Measurements from ENCODE around the gene CTDP1. TPM values are rescaled to one million over a fixed set of nuclear protein-coding genes. Genes with fewer than 3 reads are reported as not detected.

The CTDP1 gene
- total RNA-seq, 2 experiments from 2014 or later, result 11.9 to 15.4 TPM

GRCh38 chr18:79753391-79753851 lies 73.8 kb downstream of the CTDP1 start:
- CTCF ChIA-PET (ENCODE audit: unreplicated experiment), result no interaction called here
- BruUV-seq (replicated peaks), result no TSS peak

DNA sequence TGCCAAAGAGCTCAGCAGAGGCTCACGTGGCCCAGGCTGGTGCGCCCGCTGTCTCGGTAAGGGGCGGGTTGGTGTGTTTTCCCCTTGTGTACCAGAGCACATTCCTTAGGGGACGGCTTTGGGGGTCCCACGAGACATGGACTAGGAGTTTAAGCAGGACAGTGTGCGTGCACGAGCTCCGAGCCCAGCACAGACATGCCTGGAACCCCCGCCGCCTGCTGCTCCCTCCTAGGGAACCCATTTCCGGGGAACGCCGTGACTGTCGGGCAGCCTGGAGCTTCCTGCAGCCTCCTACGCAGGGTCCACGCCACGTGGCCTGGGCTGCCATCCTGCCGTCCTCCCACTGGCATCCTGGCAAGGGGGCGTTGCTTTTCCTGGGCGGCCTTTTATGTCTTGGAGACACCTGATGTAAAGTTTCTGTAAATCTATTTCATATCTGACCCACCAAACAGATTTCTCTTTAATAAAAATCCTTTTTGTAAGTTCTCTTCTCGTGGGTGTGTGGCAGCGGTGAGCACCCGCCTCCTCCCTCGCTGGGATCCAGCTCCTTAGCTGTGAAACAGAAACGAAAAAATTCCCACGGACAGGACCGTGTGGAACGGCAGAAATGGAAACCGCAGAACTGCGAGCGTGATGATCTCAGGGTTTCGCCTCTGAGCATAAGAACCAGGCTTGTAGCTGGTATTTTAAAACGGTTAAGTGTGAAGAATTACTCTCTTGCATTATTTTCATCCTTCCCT lies 74.6 kb downstream of the CTDP1 start:
- intact Hi-C loops (cut with micrococcal nuclease; ENCODE audit: unreplicated experiment), result no loop called here
- no peaks in the 10 kb centered on the region for H3K4me1 ChIP-seq (ENCODE audit: insufficient read depth, low read length, poor library complexity, severe bottlenecking)
- no peaks in the 10 kb centered on the region for H4K20me1 ChIP-seq (ENCODE audit: insufficient read depth, low read length)
- CTCF ChIA-PET (ENCODE audit: unreplicated experiment), result no interaction called here
- H3K9me3 ChIP-seq (ENCODE audit: low read length), result no peaks in the 10 kb centered on the region
- no peaks in the 10 kb centered on the region; the same call in 1 of the 2 replicates for H3K36me3 ChIP-seq (ENCODE audit: insufficient read depth, low read length)
- no peaks in the 10 kb centered on the region for H3K79me2 ChIP-seq (ENCODE audit: insufficient read depth, low read depth, low read length)
- H3K4me2 ChIP-seq (ENCODE audit: low read length), result no peak overlapping the region
- no peak overlapping the region for H3K4me3 ChIP-seq (ENCODE audit: low read depth, low read length, poor library complexity, severe bottlenecking)
- H2AFZ ChIP-seq (ENCODE audit: low read length), result no peak overlapping the region
- no peak for DNase-seq (ENCODE audit: low spot score)
- H3K9me2 ChIP-seq (ENCODE audit: insufficient read depth, low read length), result no peaks in the 10 kb centered on the region
- BruUV-seq (replicated peaks), result no TSS peak
- no peak overlapping the region for H3K27ac ChIP-seq (ENCODE audit: low read depth, low read length, poor library complexity, severe bottlenecking)
- POLR2A ChIA-PET, result no interaction called here
- no peak for TF ChIP-seq EZH2phosphoT487 (IDR thresholded peaks at IDR 0.05; ENCODE audit: borderline replicate concordance, low read depth, low read length)
- TF ChIP-seq, protein P1, sequence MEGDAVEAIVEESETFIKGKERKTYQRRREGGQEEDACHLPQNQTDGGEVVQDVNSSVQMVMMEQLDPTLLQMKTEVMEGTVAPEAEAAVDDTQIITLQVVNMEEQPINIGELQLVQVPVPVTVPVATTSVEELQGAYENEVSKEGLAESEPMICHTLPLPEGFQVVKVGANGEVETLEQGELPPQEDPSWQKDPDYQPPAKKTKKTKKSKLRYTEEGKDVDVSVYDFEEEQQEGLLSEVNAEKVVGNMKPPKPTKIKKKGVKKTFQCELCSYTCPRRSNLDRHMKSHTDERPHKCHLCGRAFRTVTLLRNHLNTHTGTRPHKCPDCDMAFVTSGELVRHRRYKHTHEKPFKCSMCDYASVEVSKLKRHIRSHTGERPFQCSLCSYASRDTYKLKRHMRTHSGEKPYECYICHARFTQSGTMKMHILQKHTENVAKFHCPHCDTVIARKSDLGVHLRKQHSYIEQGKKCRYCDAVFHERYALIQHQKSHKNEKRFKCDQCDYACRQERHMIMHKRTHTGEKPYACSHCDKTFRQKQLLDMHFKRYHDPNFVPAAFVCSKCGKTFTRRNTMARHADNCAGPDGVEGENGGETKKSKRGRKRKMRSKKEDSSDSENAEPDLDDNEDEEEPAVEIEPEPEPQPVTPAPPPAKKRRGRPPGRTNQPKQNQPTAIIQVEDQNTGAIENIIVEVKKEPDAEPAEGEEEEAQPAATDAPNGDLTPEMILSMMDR (conservative IDR thresholded peaks at IDR 0.05; ENCODE audit: low read length), result no peak

More at GRCh38 chr18:79753391-79753851, 73.8 kb downstream of the CTDP1 start:
- H4K20me1 ChIP-seq (ENCODE audit: insufficient read depth, low read length), result no peaks in the 10 kb centered on the region
- no peak overlapping the region for H3K4me3 ChIP-seq (ENCODE audit: low read depth, low read length, poor library complexity, severe bottlenecking)
- no peaks in the 10 kb centered on the region for H3K9me2 ChIP-seq (ENCODE audit: insufficient read depth, low read length)
- intact Hi-C loops (cut with micrococcal nuclease; ENCODE audit: unreplicated experiment), result no loop called here
- no peak overlapping the region for H2AFZ ChIP-seq (ENCODE audit: low read length)
- H3K79me2 ChIP-seq (ENCODE audit: insufficient read depth, low read depth, low read length), result no peaks in the 10 kb centered on the region
- POLR2A ChIA-PET, result no interaction called here
- DNase-seq (ENCODE audit: low spot score), result no peak
- H3K9me3 ChIP-seq (ENCODE audit: low read length), result no peaks in the 10 kb centered on the region
- H3K4me1 ChIP-seq (ENCODE audit: insufficient read depth, low read length, poor library complexity, severe bottlenecking), result no peaks in the 10 kb centered on the region
- no peak overlapping the region for H3K4me2 ChIP-seq (ENCODE audit: low read length)
- TF ChIP-seq EZH2phosphoT487 (IDR thresholded peaks at IDR 0.05; ENCODE audit: borderline replicate concordance, low read depth, low read length), result no peak
- TF ChIP-seq, protein P1 (conservative IDR thresholded peaks at IDR 0.05; ENCODE audit: low read length), result no peak
- H3K27ac ChIP-seq (ENCODE audit: low read depth, low read length, poor library complexity, severe bottlenecking), result no peak overlapping the region
- H3K36me3 ChIP-seq (ENCODE audit: insufficient read depth, low read length), result no peaks in the 10 kb centered on the region; the same call in 1 of the 2 replicates

DNA sequence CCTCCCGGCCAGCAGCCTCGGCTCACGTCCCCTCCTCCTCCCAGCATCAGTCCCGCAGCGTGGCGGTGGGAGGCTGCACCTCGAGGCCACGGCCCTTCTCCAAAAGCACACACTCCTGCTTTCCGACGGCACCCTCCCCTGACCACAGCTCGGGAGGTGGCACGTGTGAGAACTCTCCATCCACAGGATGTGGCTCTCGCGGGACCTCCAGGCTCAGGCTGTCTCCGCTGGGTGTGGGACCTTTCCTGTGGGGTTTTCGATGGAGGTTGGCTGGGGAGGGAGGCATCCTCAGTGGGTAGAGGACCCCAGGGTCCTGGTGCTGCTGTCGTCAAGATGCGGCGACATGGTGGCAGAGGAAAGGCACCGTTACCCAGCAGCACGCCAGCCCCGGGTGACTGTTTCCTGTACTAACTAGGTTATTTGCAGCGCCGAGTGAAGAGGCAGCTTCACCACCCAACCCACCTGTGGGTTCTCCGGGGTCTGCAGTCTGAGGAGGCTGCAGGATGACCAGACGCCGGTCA lies 75.3 kb downstream of the CTDP1 start:
- POLR2A ChIA-PET, result no interaction called here

More for the DNA sequence above, 75.3 kb downstream of the CTDP1 start:
- H3K4me3 ChIP-seq (ENCODE audit: low read depth, low read length, poor library complexity, severe bottlenecking), result no peak overlapping the region
- TF ChIP-seq, protein P1 (conservative IDR thresholded peaks at IDR 0.05; ENCODE audit: low read length), result no peak
- no peak for TF ChIP-seq EZH2phosphoT487 (IDR thresholded peaks at IDR 0.05; ENCODE audit: borderline replicate concordance, low read depth, low read length)
- no peaks in the 10 kb centered on the region for H3K79me2 ChIP-seq (ENCODE audit: insufficient read depth, low read depth, low read length)
- no peak overlapping the region for H3K27ac ChIP-seq (ENCODE audit: low read depth, low read length, poor library complexity, severe bottlenecking)
- no peaks in the 10 kb centered on the region; the same call in 1 of the 2 replicates for H3K36me3 ChIP-seq (ENCODE audit: insufficient read depth, low read length)
- BruUV-seq (replicated peaks), result no TSS peak
- no peaks in the 10 kb centered on the region for H3K4me1 ChIP-seq (ENCODE audit: insufficient read depth, low read length, poor library complexity, severe bottlenecking)
- H3K9me2 ChIP-seq (ENCODE audit: insufficient read depth, low read length), result no peaks in the 10 kb centered on the region
- CTCF ChIA-PET (ENCODE audit: unreplicated experiment), result no interaction called here
- DNase-seq (ENCODE audit: low spot score), result no peak
- intact Hi-C loops (cut with micrococcal nuclease; ENCODE audit: unreplicated experiment), result no loop called here
- no peak overlapping the region for H3K4me2 ChIP-seq (ENCODE audit: low read length)
- H3K9me3 ChIP-seq (ENCODE audit: low read length), result no peaks in the 10 kb centered on the region
- H4K20me1 ChIP-seq (ENCODE audit: insufficient read depth, low read length), result no peaks in the 10 kb centered on the region
- H2AFZ ChIP-seq (ENCODE audit: low read length), result no peak overlapping the region
